ENCODE measurements around the gene GPR62.
"Not testable (repeated sequence)": the region's sequence is repeated elsewhere in the genome, so short reads cannot be mapped to it uniquely, and the experiment has no call there.

The GPR62 gene

DNA sequence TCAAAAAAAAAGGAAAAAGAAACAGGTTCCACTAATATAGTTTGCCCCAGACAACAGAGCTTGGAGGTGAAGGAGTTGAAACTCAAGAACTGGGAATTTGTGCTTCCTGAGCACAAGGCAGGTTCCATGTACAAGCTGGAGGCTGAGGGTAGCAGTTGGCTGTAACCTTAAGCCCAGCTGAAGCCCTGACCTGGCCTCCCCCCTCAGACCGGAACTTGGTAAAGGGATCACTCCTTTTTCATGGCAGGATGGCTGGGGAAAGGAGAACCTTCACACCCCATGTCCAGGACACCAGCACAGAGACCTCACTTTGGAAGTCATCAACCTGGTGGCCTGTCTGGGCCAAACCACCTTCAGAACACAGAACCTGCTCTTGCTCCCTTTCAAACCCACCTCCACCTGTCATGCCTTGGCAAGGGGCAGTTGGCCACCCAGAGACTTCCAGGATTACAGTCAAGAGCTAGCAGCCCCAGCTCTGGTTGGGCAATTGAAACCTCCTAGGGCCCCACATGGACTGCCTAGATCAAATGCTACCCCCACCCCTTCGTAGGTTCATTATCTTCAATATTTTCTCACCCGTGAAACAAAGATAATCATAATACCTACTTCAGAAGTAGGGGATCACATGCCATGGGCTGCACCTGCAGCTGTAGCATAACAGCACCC is 37.0 kb downstream of the GPR62 start:
- no peak for TF ChIP-seq TAF1 (IDR thresholded peaks at IDR 0.05; ENCODE audit: borderline replicate concordance, low read depth, low read length)
- TF ChIP-seq POLR2A (IDR thresholded peaks at IDR 0.05; ENCODE audit: low read depth, low read length), result peak; percentile 76; the same call in 1 of the 2 replicates
- TF ChIP-seq POLR2AphosphoS5 (IDR thresholded peaks at IDR 0.05; ENCODE audit: low read depth, low read length), result peak; percentile 77; the same call in 1 of the 2 replicates
- no peak for DNase-seq (ENCODE audit: insufficient read length)
- no peak for FAIRE-seq

DNA sequence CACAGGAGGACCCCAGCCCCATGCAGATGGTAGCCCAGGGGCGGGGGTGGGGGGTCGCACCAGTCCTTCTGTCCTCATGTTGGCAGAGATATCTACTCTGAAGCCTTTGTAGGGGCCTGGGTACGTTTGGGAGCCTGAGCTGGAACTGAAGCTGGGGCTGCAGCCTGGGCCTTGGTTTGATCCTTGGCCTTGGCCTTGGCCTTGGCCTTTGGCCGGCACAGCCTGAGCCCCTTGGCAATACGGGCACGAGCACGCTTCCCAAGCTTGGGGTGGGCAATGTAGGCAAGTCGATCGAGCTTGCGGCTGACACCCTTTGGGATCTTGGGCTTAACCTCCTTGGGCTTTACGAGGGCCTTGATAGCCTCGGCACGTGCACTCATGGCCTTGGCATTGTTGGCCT is 38.5 kb downstream of the GPR62 start:
- FAIRE-seq; DNase-seq (ENCODE audit: insufficient read length): not testable (repeated sequence)

DNA sequence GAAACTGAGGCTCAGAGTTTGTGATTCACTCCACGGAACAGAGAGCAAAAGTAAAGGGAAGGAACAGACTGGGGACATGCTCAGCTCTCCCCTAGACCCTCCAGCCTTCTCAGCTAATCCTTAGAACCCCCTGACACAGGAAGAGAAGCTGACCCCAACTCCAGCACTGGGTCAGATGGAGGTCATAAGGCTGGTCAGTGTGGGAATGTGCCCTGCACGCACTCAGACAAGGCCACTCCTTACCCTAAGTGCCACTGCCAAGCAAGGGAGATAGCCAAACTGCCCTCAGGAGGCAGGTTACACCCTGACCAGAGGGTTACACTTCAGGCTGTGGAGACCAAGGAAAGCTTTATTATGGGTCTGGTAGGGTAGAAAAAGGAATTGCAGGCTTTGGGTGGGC is 39.3 kb downstream of the GPR62 start:
- FAIRE-seq, result no peak
- TF ChIP-seq TAF1 (IDR thresholded peaks at IDR 0.05; ENCODE audit: borderline replicate concordance, low read depth, low read length), result no peak
- TF ChIP-seq POLR2A (IDR thresholded peaks at IDR 0.05; ENCODE audit: low read depth, low read length), result peak; percentile 40; the same call in 1 of the 2 replicates
- TF ChIP-seq POLR2AphosphoS5 (IDR thresholded peaks at IDR 0.05; ENCODE audit: low read depth, low read length), result 0 out of 2 replicates have a peak, but pooled peaks have one; percentile 41
- no peak for DNase-seq (ENCODE audit: insufficient read length)

DNA sequence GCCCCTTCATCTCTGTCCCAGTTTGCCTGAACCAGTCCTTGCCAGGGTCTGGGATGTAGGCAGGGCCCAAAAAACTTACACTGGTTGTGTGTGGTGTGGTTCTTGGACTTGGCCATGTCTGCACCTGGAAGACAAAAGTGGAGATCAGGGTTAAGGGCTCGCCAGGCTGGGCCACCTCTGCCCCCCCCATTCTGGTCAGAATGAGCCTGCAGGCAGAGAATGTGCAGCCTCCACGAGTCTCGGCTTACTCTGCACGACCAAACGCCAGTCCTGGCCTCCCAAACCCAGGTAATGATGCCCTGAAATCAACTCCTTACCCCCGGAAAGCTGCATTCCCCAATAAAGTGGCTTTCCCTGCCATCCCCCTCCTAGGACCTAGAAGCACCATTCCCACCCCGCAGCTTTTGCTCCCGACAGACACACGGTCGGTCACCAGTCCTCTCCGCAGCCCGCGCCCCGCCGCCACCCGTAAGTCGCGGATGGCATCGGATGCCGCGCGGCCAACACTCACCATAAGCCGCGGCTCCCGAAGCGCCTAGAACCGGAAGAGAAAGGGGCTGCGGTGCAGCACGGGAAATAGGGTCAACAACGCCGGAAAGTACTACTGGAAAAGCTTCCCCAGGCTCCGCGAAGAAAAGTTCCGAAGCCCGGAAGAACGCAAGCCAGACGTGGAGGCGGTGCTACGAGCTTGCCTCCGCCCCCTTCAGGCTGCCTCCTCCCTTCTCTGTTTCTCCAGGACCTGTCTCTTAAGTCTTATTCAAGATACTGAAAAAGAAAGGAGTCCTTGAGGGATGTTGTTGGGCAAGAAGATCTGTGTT is 40.4 kb downstream of the GPR62 start, which contains the start of gene RPL29:
RPL29 (minus strand) TSS at position 550 of the 818 bp plus-strand sequence; CDS start at position 116, 434 bp downstream.
- peak; percentile 92 for DNase-seq (ENCODE audit: insufficient read length)
- TF ChIP-seq TAF1 (IDR thresholded peaks at IDR 0.05; ENCODE audit: borderline replicate concordance, low read depth, low read length) (peak; percentile 100), POLR2AphosphoS5 (IDR thresholded peaks at IDR 0.05; ENCODE audit: low read depth, low read length) (peak; percentile 98), POLR2A (IDR thresholded peaks at IDR 0.05; ENCODE audit: low read depth, low read length) (peak; percentile 99)
- FAIRE-seq, result peak; percentile 98

DNA sequence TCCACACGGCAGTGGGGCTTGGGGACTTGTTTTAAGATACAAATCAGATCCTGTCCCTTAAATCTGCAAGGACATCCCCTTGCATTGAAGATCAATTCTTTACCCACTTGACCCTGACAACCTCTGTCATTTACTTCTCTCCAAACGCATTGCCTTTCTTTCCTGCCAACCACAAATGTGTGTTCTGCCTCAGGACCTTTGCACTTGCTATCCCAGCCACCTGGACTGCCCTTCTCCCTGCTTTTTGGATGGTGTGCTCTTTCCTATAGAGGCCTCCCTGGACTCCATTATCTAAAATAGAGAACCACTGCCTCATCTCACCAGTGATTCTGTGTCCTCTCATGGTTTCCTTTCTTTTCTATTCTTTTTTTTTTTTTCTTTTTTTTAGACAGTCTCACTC is 42.0 kb downstream of the GPR62 start:
- no peak for TF ChIP-seq POLR2AphosphoS5 (IDR thresholded peaks at IDR 0.05; ENCODE audit: low read depth, low read length)
- FAIRE-seq, result no peak

DNA sequence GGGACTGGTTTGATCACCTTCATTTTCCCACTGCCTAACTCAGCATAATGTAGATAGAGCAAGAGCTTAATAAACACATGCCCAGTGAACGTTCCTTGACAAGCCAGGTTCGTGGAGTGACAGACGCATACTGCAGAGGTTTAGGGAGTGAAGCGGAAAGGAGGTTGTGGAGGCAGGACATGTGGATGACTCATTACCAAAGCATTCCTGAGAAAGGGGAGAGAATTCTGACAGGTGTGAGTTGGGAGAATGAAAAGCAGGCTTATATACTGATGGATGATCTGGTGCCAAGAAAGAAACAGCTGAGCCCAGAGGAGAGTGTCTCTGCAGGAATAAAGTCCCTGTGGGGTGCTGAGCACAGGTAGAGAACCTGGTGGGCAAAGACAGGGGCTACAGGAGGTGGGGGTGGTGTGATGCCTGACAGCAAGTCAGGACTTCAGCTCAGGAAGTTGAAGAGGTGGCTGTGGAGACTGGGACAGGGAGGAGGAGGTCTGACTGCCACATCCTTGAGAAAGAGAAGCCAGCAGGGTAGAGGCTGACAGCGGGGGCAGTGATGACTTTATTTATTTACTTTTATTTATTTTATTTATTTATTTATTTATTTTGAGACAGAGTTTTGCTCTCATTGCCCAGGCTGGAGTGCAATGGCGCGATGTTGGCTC is 42.9 kb downstream of the GPR62 start:
- no peak for FAIRE-seq
- TF ChIP-seq POLR2AphosphoS5 (IDR thresholded peaks at IDR 0.05; ENCODE audit: low read depth, low read length) (no peak), TAF1 (IDR thresholded peaks at IDR 0.05; ENCODE audit: borderline replicate concordance, low read depth, low read length) (no peak), POLR2A (IDR thresholded peaks at IDR 0.05; ENCODE audit: low read depth, low read length) (no peak)
- DNase-seq (ENCODE audit: insufficient read length), result no peak

More for the DNA sequence above, 42.0 kb downstream of the GPR62 start:
- no peak for DNase-seq (ENCODE audit: insufficient read length)

DNA sequence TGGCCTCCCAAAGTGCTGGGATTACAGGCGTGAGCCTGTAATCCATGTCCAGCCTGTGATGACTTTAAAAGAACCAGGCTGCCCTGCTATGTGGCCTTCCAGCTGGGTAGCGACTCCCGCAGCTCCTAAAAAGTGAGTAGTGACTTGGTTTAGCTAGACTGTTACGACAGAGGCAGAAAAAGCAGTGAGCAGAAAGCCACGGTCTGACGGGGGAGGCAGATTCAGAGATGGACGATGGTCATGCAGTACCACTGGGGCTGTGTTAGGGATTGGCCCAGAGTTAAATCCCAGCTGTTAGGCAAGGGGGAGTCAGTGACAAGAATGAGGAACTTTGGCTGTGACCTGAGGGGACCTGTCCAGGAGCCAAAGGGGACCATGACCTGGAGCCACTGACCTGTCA is 43.6 kb downstream of the GPR62 start:
- TF ChIP-seq TAF1 (IDR thresholded peaks at IDR 0.05; ENCODE audit: borderline replicate concordance, low read depth, low read length) (no peak), POLR2AphosphoS5 (IDR thresholded peaks at IDR 0.05; ENCODE audit: low read depth, low read length) (no peak)
- DNase-seq (ENCODE audit: insufficient read length), result no peak
- no peak for FAIRE-seq

DNA sequence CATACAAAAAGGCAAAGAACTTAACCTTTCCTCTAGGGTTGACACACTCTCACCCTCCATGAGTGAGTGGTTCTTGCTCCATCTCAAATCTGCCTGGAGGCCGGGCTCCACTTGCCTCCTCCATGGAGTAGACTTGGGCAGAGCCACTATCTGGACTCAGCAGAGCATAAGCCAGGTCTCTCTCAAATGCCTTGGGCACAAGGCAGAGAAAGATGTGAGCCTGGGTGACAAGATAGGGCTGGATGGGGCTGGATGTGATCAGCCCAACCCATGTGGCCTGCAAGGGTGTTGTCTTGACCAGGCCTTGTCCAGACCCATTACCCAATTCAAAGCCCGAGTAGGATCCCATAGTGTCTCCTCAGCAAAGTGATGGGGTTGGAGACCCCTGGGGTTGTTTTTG is 44.7 kb downstream of the GPR62 start:
- no peak for FAIRE-seq
- TF ChIP-seq POLR2A (IDR thresholded peaks at IDR 0.05; ENCODE audit: low read depth, low read length), result no peak
- no peak for TF ChIP-seq TAF1 (IDR thresholded peaks at IDR 0.05; ENCODE audit: borderline replicate concordance, low read depth, low read length)
- no peak for TF ChIP-seq POLR2AphosphoS5 (IDR thresholded peaks at IDR 0.05; ENCODE audit: low read depth, low read length)
- DNase-seq (ENCODE audit: insufficient read length), result no peak

DNA sequence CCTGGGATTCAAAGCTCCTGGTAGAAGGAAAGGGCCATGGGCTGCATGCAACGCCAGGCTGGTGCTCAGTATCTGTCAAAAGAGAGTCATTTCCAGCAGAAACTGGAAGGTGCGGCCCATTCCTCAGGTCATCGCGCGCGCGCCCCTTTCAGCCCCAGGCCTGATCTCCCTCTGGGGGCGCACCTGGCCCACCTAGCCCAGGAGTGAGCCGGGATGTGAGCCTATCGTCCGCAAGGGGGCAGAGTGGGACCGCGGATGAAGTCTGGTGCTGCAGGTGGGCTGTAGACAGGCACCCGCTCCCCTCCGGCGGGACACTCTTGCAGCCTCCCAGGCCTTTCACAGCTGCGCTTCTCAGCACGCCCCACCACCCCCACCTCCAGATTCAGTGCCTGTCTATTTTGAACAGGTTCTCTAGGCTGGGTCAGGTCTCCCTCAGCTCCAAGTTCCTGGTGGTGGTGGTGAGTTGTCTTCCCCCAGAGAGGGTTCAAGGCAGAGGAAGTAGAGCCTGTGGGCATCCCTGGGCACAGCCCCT is 46.3 kb downstream of the GPR62 start:
- FAIRE-seq (peak; percentile 97), DNase-seq (ENCODE audit: insufficient read length) (peak; percentile 97)
- TF ChIP-seq TAF1 (IDR thresholded peaks at IDR 0.05; ENCODE audit: borderline replicate concordance, low read depth, low read length) (no peak), POLR2A (IDR thresholded peaks at IDR 0.05; ENCODE audit: low read depth, low read length) (no peak), POLR2AphosphoS5 (IDR thresholded peaks at IDR 0.05; ENCODE audit: low read depth, low read length) (no peak)

DNA sequence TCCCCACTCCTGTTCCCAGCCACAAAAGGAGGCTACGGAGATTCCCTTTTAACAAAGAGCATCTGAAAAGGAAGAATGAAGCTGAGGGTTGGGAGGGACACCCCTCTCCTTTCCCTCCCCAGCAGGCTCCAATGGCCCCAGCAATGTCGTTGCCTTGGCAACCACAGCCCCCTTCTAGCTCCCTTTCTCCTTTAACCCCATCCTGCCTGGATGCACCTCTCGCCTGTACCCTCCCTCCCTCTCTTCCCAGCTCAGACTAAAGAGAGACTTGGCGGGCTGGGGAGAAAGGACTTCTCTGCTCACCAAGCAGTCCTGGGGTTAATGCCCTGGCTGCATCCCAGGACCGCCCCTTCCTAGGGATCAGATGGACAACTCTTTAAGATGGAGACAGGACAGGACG is 47.6 kb downstream of the GPR62 start:
- no peak for FAIRE-seq
- no peak for DNase-seq (ENCODE audit: insufficient read length)
- TF ChIP-seq TAF1 (IDR thresholded peaks at IDR 0.05; ENCODE audit: borderline replicate concordance, low read depth, low read length) (no peak), POLR2AphosphoS5 (IDR thresholded peaks at IDR 0.05; ENCODE audit: low read depth, low read length) (no peak), POLR2A (IDR thresholded peaks at IDR 0.05; ENCODE audit: low read depth, low read length) (no peak)

DNA sequence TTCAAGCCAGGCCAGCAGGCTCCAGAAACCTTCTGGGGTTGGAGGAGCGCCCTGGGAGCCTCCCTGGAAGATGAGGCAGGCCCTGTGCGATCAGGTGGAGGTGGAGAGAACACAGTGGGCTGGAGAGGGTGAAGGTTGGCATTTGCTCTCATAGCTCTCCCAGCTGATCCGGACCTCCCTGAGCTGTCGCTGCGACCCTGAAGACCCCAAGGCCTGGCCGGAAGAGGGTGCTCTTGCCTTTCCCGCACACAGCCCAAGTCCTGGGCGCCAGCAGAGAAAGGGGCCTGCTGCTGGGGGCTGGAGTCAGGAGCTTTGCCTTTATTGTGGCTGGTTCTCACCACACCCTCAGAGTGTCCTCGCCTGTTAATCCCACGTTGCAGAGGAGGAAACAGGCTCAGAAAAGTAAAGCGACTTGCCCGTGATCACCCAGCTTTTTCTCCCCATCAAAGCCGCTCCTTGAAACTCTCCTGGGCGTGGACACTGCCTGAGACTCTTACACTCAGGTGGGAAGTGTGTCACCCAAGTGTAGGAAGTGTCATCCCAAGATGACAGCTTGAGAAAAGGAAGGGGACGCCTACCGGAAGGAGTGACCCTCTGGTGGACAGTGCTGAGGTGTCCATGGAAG is 49.1 kb downstream of the GPR62 start:
- FAIRE-seq (peak; percentile 70), DNase-seq (ENCODE audit: insufficient read length) (no peak)
- no peak for TF ChIP-seq POLR2A (IDR thresholded peaks at IDR 0.05; ENCODE audit: low read depth, low read length)
- no peak for TF ChIP-seq POLR2AphosphoS5 (IDR thresholded peaks at IDR 0.05; ENCODE audit: low read depth, low read length)
- TF ChIP-seq TAF1 (IDR thresholded peaks at IDR 0.05; ENCODE audit: borderline replicate concordance, low read depth, low read length), result no peak
